ENCODE measurements around the gene NBPF20. TPM values are rescaled to one million over a fixed set of nuclear protein-coding genes. Genes with fewer than 3 reads are reported as not detected.
"Not testable (repeated sequence)": the region's sequence is repeated elsewhere in the genome, so short reads cannot be mapped to it uniquely, and the experiment has no call there.

The NBPF20 gene
- total RNA-seq, 1 donor from 2014 or later = 13.5 TPM

- DNase-seq (ENCODE audit: low read depth) = peak; percentile 53
Observed at GRCh38 chr1:145424612-145425435, 579 bp downstream of the NBPF20 start.

- DNase-seq (ENCODE audit: low read depth) = not testable (repeated sequence)
Observed at GRCh38 chr1:145415149-145415548, 10.3 kb downstream of the NBPF20 start.

- DNase-seq (ENCODE audit: low read depth) = not testable (repeated sequence)
Observed at GRCh38 chr1:145407266-145407665, 18.1 kb downstream of the NBPF20 start.

GRCh38 chr1:145404949-145405348 is 20.5 kb downstream of the NBPF20 start:
- DNase-seq (ENCODE audit: low read depth) = not testable (repeated sequence)

- DNase-seq (ENCODE audit: low read depth) = not testable (repeated sequence)
Observed at GRCh38 chr1:145400701-145401100, 24.7 kb downstream of the NBPF20 start.

Other genes starting within 250 kb of the NBPF20 start
- gene PPIAL4D, start 183.4 kb downstream of the NBPF20 start, total RNA-seq = not detected in 2 replicates
- 44.6 and 54.2 TPM in 2 replicates for gene GPR89A, start 182.4 kb upstream of the NBPF20 start, total RNA-seq